Stimulated activated naive CD4-positive, alpha-beta T cell treated with Interleukin-2 at 50 U/mL for 16 hours (primary cell): ENCODE data around the gene GMDS.
"Not testable (repeated sequence)": the region's sequence is repeated elsewhere in the genome, so short reads cannot be mapped to it uniquely, and the experiment has no call there.

ENCODE experiments used
- DNase-seq: peaks from one replicate; lab custom pipeline; 2025; lab: John Stamatoyannopoulos, UW

Gene GMDS

GRCh38 chr6:1858196-1858595 is 387.2 kb downstream of the GMDS start:
- DNase-seq: no peak

- DNase-seq: no peak
Measured at GRCh38 chr6:1856381-1856780, 389.0 kb downstream of the GMDS start.

GRCh38 chr6:1855890-1856289 is 389.5 kb downstream of the GMDS start:
- DNase-seq: no peak

GRCh38 chr6:1854296-1854695 is 391.1 kb downstream of the GMDS start:
- DNase-seq: no peak

- no peak for DNase-seq
Measured at GRCh38 chr6:1853761-1854160, 391.6 kb downstream of the GMDS start.

- DNase-seq: no peak
Measured at GRCh38 chr6:1851681-1852456, 393.5 kb downstream of the GMDS start.

DNA sequence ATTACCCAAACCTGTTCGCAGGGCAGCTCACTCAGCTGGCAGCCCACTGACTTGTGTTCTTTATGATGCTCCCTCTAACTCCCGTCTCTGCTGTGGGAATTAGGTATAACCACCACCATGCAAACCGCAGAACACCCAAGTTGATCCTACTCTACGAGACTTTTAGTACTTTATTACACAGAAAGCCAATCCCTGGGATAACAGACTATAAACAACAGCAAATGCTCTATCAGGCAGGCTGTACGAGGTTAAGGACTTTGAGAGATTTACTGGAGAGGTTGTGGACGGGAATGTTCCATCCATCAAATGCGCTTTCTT is 394.6 kb downstream of the GMDS start:
- DNase-seq: no peak

GRCh38 chr6:1850121-1850839 is 395.1 kb downstream of the GMDS start:
- DNase-seq: no peak

- DNase-seq: no peak
Measured at GRCh38 chr6:1849691-1850090, 395.7 kb downstream of the GMDS start.

DNA sequence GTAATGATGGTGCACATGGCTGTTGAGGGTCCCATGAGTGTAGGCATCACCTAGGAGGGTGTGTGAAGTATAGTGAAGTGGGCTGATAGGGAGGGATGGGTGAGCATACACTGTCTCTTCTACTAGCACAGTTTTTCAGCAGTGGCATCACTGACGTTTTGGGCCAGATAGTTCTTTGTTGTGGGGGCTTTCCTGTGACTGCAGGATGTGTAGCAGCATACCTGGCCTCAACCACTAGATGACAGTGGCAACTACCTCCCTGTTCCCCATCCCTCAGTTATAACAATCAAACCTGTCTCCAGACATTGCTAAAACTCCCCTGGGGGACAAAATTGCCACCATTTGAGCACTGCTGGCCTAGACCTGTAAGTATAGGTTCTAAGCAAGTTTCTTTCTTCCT is 396.7 kb downstream of the GMDS start:
- DNase-seq: no peak

DNA sequence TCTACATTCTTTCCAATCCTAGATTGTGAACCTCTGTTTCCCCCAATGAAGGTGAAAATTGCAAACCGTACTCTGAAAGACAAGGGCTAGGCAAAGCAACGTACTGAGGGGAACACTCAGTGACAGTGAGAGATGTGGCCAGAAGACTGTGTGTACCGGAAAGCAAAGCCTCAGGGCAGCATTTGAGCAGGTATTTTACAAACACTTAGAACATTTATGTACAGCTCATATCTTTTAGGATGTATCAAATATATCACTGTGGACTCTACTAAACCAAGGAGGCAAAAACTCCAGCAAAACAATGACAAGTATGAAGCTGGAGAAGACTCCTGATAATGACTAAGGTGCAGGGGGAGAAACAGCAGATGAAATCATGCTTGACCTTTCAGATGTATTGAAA is 398.8 kb downstream of the GMDS start:
- no peak for DNase-seq

- DNase-seq: not testable (repeated sequence)
Measured at GRCh38 chr6:1845543-1845942, 399.9 kb downstream of the GMDS start.

DNA sequence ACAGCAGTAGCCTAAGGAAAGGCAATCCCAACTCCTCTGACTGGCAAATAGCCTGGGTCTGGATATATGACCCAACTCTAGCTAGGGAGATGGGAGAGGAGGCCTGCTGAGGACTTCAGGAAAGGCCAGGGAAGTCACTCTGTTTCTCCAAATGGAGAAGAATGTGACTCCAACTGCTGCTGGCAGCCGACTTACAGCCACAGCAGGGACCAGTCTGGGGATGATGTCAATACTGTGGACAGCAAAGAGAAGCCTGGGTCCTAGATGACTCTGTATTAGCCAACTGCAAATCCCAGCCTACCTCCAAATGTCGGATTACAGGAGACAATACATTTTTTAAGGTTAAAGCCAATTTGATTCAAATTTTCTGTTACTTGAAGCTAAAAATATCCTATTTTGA is 403.1 kb downstream of the GMDS start:
- no peak for DNase-seq

DNA sequence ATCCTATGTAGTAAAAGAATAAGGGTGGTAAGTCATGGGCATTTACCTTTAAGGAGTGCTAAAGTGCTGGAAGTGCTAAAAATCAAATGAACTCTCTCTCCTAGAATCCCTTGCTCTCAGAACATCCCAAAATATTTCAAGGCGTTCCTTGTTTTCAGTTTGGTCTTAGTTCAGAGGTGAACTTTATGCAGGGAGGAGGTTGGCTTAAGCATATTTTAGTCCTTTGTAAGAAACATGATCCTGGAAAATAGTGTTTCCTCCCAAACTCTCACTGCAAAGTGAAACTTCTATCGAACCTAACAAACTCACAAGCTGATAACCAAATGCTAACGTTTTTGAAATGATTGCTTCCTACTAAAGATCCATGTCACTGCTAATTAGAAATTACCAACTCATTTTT is 404.3 kb downstream of the GMDS start:
- no peak for DNase-seq

GRCh38 chr6:1840491-1841121 is 404.8 kb downstream of the GMDS start:
- DNase-seq: no peak

- DNase-seq: no peak
Measured at GRCh38 chr6:1839361-1839760, 406.0 kb downstream of the GMDS start.

- DNase-seq: no peak
Measured at GRCh38 chr6:1838604-1839213, 406.7 kb downstream of the GMDS start.

- DNase-seq: no peak
Measured at GRCh38 chr6:1837826-1838225, 407.6 kb downstream of the GMDS start.

DNA sequence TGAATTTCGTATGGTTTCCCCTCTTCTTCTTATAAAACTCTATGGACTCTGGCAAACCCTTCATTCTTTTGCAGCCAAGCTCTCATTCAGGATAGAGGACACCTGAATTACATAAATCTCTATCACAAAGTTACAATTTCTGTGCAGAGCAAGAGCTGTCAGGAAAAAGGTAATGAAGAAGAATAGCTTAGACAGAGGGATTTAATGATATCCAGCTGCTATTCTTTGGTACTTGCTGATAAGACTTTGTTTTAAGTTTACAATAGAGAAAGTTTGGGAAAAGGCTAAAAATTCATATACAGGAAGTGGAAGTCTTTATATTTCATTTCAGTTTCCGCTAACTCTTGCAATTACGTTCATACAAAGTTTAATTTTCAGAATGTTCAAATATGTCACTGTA is 408.7 kb downstream of the GMDS start:
- no peak for DNase-seq

GRCh38 chr6:1834646-1835516 is 410.5 kb downstream of the GMDS start:
- no peak for DNase-seq

DNA sequence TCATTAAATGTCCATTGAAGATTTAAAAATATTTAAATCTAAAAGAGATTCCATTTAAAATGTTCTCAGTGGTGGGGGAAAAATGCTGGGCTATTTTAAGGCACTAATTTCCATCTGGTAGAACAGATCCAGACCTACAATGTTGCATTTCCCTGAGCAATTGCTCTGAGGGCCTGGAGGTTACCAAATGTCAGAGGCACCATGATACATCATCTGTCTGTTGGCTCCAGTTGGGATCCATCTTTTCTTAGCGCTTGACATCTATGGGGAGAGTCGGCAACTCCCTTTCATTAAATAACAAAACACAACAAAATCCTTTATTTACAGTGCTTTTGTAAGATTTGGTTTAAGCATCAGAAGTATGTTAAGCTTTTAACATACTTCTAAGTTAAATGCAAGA is 411.2 kb downstream of the GMDS start:
- DNase-seq: no peak
